ENCODE results near the gene PPFIBP1.
A peak's percentile ranks its signal among the peaks of the same experiment; 100 is the strongest.
"Not testable (repeated sequence)": the region's sequence is repeated elsewhere in the genome, so short reads cannot be mapped to it uniquely, and the experiment has no call there.

The PPFIBP1 gene

GRCh38 chr12:27710592-27711316 is 186.7 kb downstream of the PPFIBP1 start, which contains the start of gene MRPS35:
MRPS35 (plus strand) TSS chr12:27710832; CDS start chr12:27710844, 12 bp downstream.
- DNase-seq (ENCODE audit: low read depth), result peak; percentile 91

- DNase-seq (ENCODE audit: low read depth), result peak; percentile 29
Observed at GRCh38 chr12:27711317-27711682, 187.3 kb downstream of the PPFIBP1 start.

DNA sequence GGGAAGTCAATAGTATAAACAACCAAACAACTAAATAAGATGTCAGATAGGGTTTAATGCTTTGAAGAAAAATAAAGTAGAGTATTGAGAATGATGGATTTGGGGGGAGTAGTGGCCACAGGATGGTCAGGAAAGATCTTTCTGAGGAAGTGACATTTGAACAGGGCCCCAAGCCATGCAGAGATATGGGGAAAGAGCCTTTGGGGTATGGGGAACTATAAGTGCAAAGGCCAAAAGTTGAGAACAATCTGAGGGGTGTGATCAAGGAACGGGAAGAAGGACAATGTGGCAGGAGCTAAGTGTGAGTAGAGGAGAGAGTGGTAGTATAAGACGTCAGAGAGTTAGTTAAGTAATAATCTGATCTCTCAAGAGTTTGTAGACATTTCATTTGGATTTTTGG is 188.0 kb downstream of the PPFIBP1 start:
- DNase-seq (ENCODE audit: low read depth), result no peak

DNA sequence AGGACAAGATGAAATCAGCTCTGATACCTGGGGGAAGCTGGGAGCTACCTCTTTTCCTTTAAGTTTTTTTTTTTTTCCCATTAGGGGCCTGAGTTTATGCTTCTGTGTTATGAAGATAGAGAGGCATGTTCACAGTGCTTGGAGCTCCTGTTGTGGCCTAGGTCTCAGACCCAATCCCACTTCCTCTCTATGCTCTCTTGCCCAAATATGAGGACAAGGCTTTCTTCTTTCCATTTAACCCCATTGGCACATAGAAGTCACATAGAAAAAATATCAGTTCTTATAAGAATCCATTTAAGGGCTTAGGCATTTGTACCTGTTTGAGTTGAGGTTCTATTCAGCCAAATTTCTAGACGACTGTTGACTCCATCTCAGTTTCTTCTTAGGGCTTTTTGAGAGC is 199.2 kb downstream of the PPFIBP1 start:
- DNase-seq (ENCODE audit: low read depth), result no peak

- no peak for DNase-seq (ENCODE audit: low read depth)
Observed at GRCh38 chr12:27730097-27730588, 206.1 kb downstream of the PPFIBP1 start.

GRCh38 chr12:27732281-27732680 is 208.3 kb downstream of the PPFIBP1 start:
- DNase-seq (ENCODE audit: low read depth), result no peak

- peak; percentile 31 for DNase-seq (ENCODE audit: low read depth)
Observed at GRCh38 chr12:27733052-27733656, 209.1 kb downstream of the PPFIBP1 start.

- no peak for DNase-seq (ENCODE audit: low read depth)
Observed at GRCh38 chr12:27733791-27734190, 209.8 kb downstream of the PPFIBP1 start.

DNA sequence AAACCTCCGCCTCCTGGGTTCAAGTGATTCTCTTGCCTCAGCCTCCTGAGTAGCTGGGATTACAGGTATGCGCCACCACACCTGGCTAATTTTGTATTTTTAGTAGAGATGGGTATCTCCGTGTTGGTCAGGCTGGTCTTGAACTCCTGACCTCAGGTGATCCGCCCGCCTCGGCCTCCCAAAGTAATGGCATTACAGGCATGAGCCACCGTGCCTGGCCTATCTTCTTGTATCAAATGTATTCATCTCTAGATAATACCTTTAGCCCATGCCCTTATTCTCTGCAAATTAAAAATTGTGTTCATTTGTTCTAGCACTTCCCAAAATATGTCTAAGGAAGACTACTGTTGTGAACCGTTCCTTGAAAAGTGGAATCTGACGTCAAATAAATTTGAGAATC is 210.3 kb downstream of the PPFIBP1 start:
- DNase-seq (ENCODE audit: low read depth), result not testable (repeated sequence)

- no peak for DNase-seq (ENCODE audit: low read depth)
Observed at GRCh38 chr12:27743601-27744000, 219.6 kb downstream of the PPFIBP1 start.

Measured in HS-27A (cell line).